ENCODE results near the gene ZNF284.
A peak's percentile ranks its signal among the peaks of the same experiment; 100 is the strongest.

ZNF284 gene

DNA sequence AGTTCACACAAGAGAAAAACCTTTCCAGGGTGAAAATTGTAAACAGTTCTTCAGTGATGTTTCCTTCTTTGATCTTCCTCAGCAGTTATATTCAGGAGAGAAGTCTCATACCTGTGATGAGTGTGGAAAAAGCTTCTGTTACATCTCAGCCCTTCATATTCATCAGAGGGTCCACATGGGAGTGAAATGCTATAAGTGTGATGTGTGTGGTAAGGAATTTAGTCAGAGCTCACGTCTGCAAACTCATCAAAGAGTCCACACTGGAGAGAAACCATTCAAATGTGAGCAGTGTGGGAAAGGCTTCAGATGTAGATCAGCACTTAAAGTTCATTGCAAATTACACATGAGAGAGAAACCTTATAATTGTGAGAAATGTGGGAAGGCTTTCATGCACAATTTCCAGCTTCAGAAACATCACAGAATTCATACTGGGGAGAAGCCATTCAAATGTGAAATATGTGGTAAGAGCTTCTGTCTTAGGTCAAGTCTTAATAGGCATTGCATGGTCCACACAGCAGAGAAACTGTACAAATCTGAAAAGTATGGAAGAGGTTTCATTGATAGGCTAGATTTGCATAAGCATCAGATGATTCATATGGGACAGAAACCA lies 39.9 kb upstream of the ZNF284 start:
- peaks cover 8% of the 10 kb centered on the region for H3K36me3 ChIP-seq (ENCODE audit: control insufficient read depth, insufficient read depth, low read length)
- H3K4me2 ChIP-seq (ENCODE audit: low read length), result no peak overlapping the region
- H3K27ac ChIP-seq, result no peak overlapping the region
- H3K9ac ChIP-seq, result no peak overlapping the region
- no peak overlapping the region for H3K4me3 ChIP-seq (ENCODE audit: low read depth, low read length)
- no peak overlapping the region for H2AFZ ChIP-seq
- TF ChIP-seq, protein P1, sequence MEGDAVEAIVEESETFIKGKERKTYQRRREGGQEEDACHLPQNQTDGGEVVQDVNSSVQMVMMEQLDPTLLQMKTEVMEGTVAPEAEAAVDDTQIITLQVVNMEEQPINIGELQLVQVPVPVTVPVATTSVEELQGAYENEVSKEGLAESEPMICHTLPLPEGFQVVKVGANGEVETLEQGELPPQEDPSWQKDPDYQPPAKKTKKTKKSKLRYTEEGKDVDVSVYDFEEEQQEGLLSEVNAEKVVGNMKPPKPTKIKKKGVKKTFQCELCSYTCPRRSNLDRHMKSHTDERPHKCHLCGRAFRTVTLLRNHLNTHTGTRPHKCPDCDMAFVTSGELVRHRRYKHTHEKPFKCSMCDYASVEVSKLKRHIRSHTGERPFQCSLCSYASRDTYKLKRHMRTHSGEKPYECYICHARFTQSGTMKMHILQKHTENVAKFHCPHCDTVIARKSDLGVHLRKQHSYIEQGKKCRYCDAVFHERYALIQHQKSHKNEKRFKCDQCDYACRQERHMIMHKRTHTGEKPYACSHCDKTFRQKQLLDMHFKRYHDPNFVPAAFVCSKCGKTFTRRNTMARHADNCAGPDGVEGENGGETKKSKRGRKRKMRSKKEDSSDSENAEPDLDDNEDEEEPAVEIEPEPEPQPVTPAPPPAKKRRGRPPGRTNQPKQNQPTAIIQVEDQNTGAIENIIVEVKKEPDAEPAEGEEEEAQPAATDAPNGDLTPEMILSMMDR (IDR thresholded peaks at IDR 0.05), result no peak
- no peaks in the 10 kb centered on the region for H3K9me3 ChIP-seq (ENCODE audit: control insufficient read depth, low read length)
- H3K79me2 ChIP-seq, result no peaks in the 10 kb centered on the region
- H3K27me3 ChIP-seq (ENCODE audit: control insufficient read depth, insufficient read depth, low read length), result no peaks in the 10 kb centered on the region
- H3K4me1 ChIP-seq, result no peaks in the 10 kb centered on the region

DNA sequence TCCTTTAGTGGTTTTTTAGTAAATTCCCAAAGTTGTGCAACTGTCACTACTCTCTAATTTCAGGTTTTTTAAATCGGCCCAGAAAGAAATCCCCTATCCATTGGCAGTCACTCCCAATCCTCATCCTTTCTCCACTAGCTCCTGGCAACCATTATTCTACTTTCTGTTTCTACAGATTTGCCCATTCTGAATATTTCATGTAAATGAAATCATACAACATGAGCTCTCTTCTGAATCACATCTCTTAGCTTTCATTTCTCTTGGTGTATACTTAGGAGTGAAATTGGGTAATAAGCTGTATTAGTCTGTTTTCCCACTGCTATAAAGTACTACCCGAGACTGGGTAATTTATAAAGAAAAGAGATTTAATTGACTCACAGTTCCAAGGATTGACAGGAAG lies 29.8 kb upstream of the ZNF284 start:
- Histone ChIP-seq H3K4me3 (ENCODE audit: low read depth, low read length) (no peak overlapping the region), H3K79me2 (no peaks in the 10 kb centered on the region), H3K36me3 (ENCODE audit: control insufficient read depth, insufficient read depth, low read length) (no peaks in the 10 kb centered on the region), H3K27ac (no peak overlapping the region), H2AFZ (no peak overlapping the region), H3K9me3 (ENCODE audit: control insufficient read depth, low read length) (no peaks in the 10 kb centered on the region), H3K4me1 (no peaks in the 10 kb centered on the region), H3K4me2 (ENCODE audit: low read length) (no peak overlapping the region), H3K9ac (no peak overlapping the region), H3K27me3 (ENCODE audit: control insufficient read depth, insufficient read depth, low read length) (no peaks in the 10 kb centered on the region)
- TF ChIP-seq, protein P1 (IDR thresholded peaks at IDR 0.05), result no peak

GRCh38 chr19:44050740-44051649 lies 21.0 kb upstream of the ZNF284 start:
- H3K27me3 ChIP-seq (ENCODE audit: control insufficient read depth, insufficient read depth, low read length), result no peaks in the 10 kb centered on the region
- no peaks in the 10 kb centered on the region for H3K9me3 ChIP-seq (ENCODE audit: control insufficient read depth, low read length)
- H3K4me1 ChIP-seq, result peaks cover 8% of the 10 kb centered on the region
- peak overlapping the region; percentile 80 for H3K4me2 ChIP-seq (ENCODE audit: low read length)
- no peaks in the 10 kb centered on the region for H3K36me3 ChIP-seq (ENCODE audit: control insufficient read depth, insufficient read depth, low read length)
- peak overlapping the region; percentile 79 for H3K4me3 ChIP-seq (ENCODE audit: low read depth, low read length)
- H3K79me2 ChIP-seq, result peaks cover 9% of the 10 kb centered on the region
- H3K27ac ChIP-seq, result peak overlapping the region; percentile 84
- H3K9ac ChIP-seq, result no peak overlapping the region
- H2AFZ ChIP-seq, result peak overlapping the region; percentile 87
- TF ChIP-seq, protein P1 (IDR thresholded peaks at IDR 0.05), result no peak

GRCh38 chr19:44051650-44052402 lies 20.1 kb upstream of the ZNF284 start, which contains the start of gene ZNF223:
Gene ZNF223 (plus strand): TSS chr19:44052036. CDS start chr19:44055177, 3,141 bp downstream.
- Histone ChIP-seq H3K27ac (peak within 1 kb of the TSS; percentile 84), H3K27me3 (ENCODE audit: control insufficient read depth, insufficient read depth, low read length) (no peaks in the 10 kb centered on the region), H3K4me3 (ENCODE audit: low read depth, low read length) (peak within 1 kb of the TSS; percentile 79), H3K4me2 (ENCODE audit: low read length) (peak within 1 kb of the TSS; percentile 85), H3K9me3 (ENCODE audit: control insufficient read depth, low read length) (no peaks in the 10 kb centered on the region), H3K4me1 (peaks cover 8% of the 10 kb centered on the region), H2AFZ (peak within 1 kb of the TSS; percentile 87), H3K9ac (peak within 1 kb of the TSS; percentile 55), H3K36me3 (ENCODE audit: control insufficient read depth, insufficient read depth, low read length) (no peaks in the 10 kb centered on the region), H3K79me2 (peaks cover 9% of the 10 kb centered on the region)
- TF ChIP-seq, protein P1 (IDR thresholded peaks at IDR 0.05), result no peak
